Fibroblast of lung (primary cell): ENCODE results near the gene DNAH1. TPM values are rescaled to one million over a fixed set of nuclear protein-coding genes. Genes with fewer than 3 reads are reported as not detected.

Experiments
- DNase-seq, 2 donors: peaks; one replicate each; pipeline versions ENCODE4 v3.0.0 to v3.0.0-alpha.2; 2010; ENCODE audit warnings: low read depth in 2 of 2
- H2AFZ ChIP-seq: 2 replicates; pipeline ENCODE4 v1.5.1; 2012; ENCODE audit warnings: low read length, control low read depth, inconsistent platforms
- H3K27ac ChIP-seq: 2 replicates; pipeline ENCODE4 v1.5.1; 2011; ENCODE audit warnings: low read length, control low read depth; ENCODE audit not compliant: insufficient read depth
- H3K27me3 ChIP-seq: 2 replicates; pipeline ENCODE4 v1.5.1; 2011; ENCODE audit warnings: mild to moderate bottlenecking, low read length; ENCODE audit not compliant: control insufficient read depth, insufficient read depth
- H3K36me3 ChIP-seq: 2 replicates; pipeline ENCODE4 v1.5.1; 2011; ENCODE audit warnings: low read length; ENCODE audit not compliant: control insufficient read depth, insufficient read depth
- H3K4me1 ChIP-seq: 2 replicates; pipeline ENCODE4 v1.5.1; 2011; ENCODE audit warnings: low read length; ENCODE audit not compliant: control insufficient read depth, insufficient read depth; ENCODE audit errors: extremely low read depth
- H3K4me2 ChIP-seq: 2 replicates; pipeline ENCODE4 v1.5.1; 2011; ENCODE audit warnings: low read length, control low read depth; ENCODE audit not compliant: insufficient read depth; ENCODE audit errors: extremely low read depth
- H3K4me3 ChIP-seq, 4 experiments: fragments of 200-600 bp in 1 of 4; sonication (generic) in 1 of 4; replicated peaks in 1 of 4; 2 replicates each; pipeline ENCODE4 v1.5.1; 2011 to 2016; ENCODE audit warnings: low read length in 4 of 4, low read depth in 3 of 4, mild to moderate bottlenecking in 3 of 4, control low read depth in 2 of 4, inconsistent platforms in 1 of 4, mixed read lengths in 1 of 4; ENCODE audit not compliant: insufficient read depth in 1 of 4; ENCODE audit errors: control extremely low read depth in 1 of 4
- H3K79me2 ChIP-seq: 2 replicates; pipeline ENCODE4 v1.5.1; 2012; ENCODE audit warnings: mild to moderate bottlenecking, low read length, inconsistent platforms; ENCODE audit not compliant: control insufficient read depth, insufficient read depth
- H3K9ac ChIP-seq: 2 replicates; pipeline ENCODE4 v1.5.1; 2011; ENCODE audit warnings: mild to moderate bottlenecking, low read length, control low read depth; ENCODE audit not compliant: insufficient read depth
- H3K9me3 ChIP-seq: 2 replicates; pipeline ENCODE4 v1.5.1; 2012; ENCODE audit warnings: low read depth, low read length; ENCODE audit not compliant: control insufficient read depth, insufficient read depth
- H4K20me1 ChIP-seq: 2 replicates; pipeline ENCODE4 v1.5.1; 2011; ENCODE audit warnings: low read length; ENCODE audit not compliant: control insufficient read depth, insufficient read depth; ENCODE audit errors: extremely low read depth
- EZH2 ChIP-seq: IDR thresholded peaks from 2 replicates; pipeline ENCODE4 v1.5.1; 2012; ENCODE audit warnings: low read length, control low read depth, mild to moderate bottlenecking; ENCODE audit errors: missing control alignments
- polyA plus RNA-seq, 2 donors: library from polyadenylated mRNA; depleted of rRNA in 1 of 2; stranded (reverse) in 1 of 2; unstranded in 1 of 2; fragments of >200 nt; gene quantifications; 2 replicates each; pipeline ENCODE4 v1.2.1, GENCODE V29; 2011 to 2012; ENCODE audit warnings: missing spikeins in 1 of 2
- total RNA-seq: library from RNA; depleted of rRNA; stranded (reverse); fragments of >200 nt; gene quantifications from 2 replicates; pipeline ENCODE4 v1.2.1, GENCODE V29; 2014
- TF ChIP-seq, protein P1 (sequence below), 2 donors: IDR thresholded peaks in 1 of 2; conservative IDR thresholded peaks in 1 of 2; 1 replicate in 1 of 2; 2 replicates in 1 of 2; pipeline ENCODE4 v1.5.1; 2011 to 2012; ENCODE audit warnings: low read length in 2 of 2, control low read depth in 1 of 2, inconsistent platforms in 1 of 2, low read depth in 1 of 2, mild to moderate bottlenecking in 1 of 2

The DNAH1 gene
- total and polyA plus RNA-seq, 2 donors (not counting 1 experiment from before 2014, with no cell fraction given), result 1.9 to 3.0 TPM

DNA sequence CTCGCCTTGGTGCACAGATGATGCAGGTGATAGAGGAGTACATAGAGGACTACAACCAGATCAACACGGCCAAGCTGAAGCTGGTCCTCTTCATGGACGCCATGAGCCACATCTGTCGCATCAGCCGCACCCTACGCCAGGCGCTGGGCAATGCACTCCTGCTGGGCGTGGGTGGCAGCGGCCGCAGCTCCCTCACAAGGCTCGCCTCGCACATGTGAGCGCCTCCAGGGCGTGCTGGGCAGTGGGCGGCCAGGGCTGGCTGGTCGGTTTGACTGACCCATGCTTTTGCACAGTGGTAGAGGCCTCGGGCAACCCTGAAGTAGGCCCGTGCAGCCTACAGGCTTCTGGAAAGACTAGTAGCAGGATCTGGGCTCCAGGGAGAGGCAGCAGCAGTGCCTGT, 65.5 kb downstream of the DNAH1 start:
- no peaks in the 10 kb centered on the region for H3K27me3 ChIP-seq
- no peak overlapping the region for H3K4me3 ChIP-seq
- H4K20me1 ChIP-seq, result no peaks in the 10 kb centered on the region
- no peak for TF ChIP-seq EZH2
- TF ChIP-seq, protein P1, sequence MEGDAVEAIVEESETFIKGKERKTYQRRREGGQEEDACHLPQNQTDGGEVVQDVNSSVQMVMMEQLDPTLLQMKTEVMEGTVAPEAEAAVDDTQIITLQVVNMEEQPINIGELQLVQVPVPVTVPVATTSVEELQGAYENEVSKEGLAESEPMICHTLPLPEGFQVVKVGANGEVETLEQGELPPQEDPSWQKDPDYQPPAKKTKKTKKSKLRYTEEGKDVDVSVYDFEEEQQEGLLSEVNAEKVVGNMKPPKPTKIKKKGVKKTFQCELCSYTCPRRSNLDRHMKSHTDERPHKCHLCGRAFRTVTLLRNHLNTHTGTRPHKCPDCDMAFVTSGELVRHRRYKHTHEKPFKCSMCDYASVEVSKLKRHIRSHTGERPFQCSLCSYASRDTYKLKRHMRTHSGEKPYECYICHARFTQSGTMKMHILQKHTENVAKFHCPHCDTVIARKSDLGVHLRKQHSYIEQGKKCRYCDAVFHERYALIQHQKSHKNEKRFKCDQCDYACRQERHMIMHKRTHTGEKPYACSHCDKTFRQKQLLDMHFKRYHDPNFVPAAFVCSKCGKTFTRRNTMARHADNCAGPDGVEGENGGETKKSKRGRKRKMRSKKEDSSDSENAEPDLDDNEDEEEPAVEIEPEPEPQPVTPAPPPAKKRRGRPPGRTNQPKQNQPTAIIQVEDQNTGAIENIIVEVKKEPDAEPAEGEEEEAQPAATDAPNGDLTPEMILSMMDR (conservative IDR thresholded peaks at IDR 0.05 in 1 of 2, IDR thresholded peaks at IDR 0.05 in 1 of 2; ENCODE audit: low read depth in 1 of 2, low read length in 2 of 2), result no peak
- no peak overlapping the region for H2AFZ ChIP-seq
- no peak overlapping the region for H3K9ac ChIP-seq
- H3K4me1 ChIP-seq, result no peaks in the 10 kb centered on the region
- H3K36me3 ChIP-seq, result no peaks in the 10 kb centered on the region
- H3K9me3 ChIP-seq, result no peaks in the 10 kb centered on the region
- DNase-seq, result no peak
- H3K27ac ChIP-seq, result no peak overlapping the region
- no peak overlapping the region for H3K4me2 ChIP-seq
- no peaks in the 10 kb centered on the region for H3K79me2 ChIP-seq

DNA sequence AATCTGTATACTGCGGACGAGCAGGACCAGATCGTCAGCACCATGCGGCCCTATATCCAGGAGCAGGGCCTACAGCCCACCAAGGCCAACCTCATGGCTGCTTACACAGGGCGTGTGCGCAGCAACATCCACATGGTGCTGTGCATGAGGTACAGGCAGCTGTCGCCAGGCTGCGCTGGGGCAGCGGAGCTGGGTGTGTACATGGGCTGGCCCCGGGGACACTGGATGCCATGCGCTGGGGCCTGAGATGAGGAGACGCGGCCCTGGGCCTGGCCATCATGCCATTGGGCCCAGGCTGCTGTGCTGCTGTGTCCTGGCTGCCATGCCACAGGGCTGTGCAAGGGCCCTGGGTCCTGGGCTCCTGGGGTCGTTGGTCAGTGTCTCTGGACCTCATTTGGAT, 67.3 kb downstream of the DNAH1 start:
- no peak for DNase-seq
- Histone ChIP-seq H3K9me3 (no peaks in the 10 kb centered on the region), H3K27ac (no peak overlapping the region), H3K9ac (no peak overlapping the region), H3K79me2 (no peaks in the 10 kb centered on the region), H3K4me1 (no peaks in the 10 kb centered on the region), H2AFZ (no peak overlapping the region), H3K27me3 (no peaks in the 10 kb centered on the region), H3K4me2 (no peak overlapping the region), H4K20me1 (no peaks in the 10 kb centered on the region), H3K36me3 (no peaks in the 10 kb centered on the region), H3K4me3 (no peak overlapping the region)
- no peak for TF ChIP-seq EZH2
- TF ChIP-seq, protein P1 (conservative IDR thresholded peaks at IDR 0.05 in 1 of 2, IDR thresholded peaks at IDR 0.05 in 1 of 2; ENCODE audit: low read depth in 1 of 2, low read length in 2 of 2), result no peak

DNA sequence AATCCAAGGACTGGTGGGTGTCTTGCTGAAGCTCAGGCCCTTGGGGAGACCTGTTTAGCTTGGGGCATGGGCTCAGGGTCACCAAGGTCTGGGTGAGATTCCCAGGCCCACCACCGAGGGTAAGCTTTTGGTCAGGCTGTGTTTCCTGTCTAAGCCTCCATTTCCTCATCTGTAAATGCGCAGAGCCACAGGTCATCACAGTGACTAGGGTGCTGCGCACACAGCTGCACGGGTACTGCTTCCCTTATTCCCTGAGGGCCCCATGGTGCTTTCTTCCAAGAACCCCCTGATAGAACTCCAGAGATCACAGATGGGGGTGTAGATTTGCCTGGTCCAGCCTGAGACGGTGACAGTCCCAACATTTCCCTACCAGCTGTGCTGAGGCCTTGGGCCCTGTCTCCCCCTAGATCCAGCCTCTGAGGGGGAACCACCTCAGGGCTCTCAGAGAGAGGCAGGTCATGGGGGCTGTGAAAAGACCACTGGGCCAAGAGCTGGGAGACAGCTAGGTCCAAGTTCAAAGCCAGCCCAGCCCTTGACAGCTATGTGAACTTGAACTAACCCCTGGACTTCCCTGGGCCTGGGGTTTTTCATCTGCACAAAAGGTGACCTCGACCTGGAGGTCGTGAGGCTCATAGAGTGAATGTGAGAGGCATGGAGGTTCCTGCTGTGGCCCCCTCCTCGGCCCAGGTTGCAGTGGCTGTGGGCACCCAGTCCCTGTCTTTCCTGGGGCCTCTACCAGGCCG, 68.1 kb downstream of the DNAH1 start:
- no peaks in the 10 kb centered on the region for H3K9me3 ChIP-seq
- no peaks in the 10 kb centered on the region for H3K36me3 ChIP-seq
- DNase-seq, result no peak
- H4K20me1 ChIP-seq, result no peaks in the 10 kb centered on the region
- H2AFZ ChIP-seq, result no peak overlapping the region
- TF ChIP-seq, protein P1 (conservative IDR thresholded peaks at IDR 0.05 in 1 of 2, IDR thresholded peaks at IDR 0.05 in 1 of 2; ENCODE audit: low read depth in 1 of 2, low read length in 2 of 2), result no peak
- no peak for TF ChIP-seq EZH2
- H3K4me1 ChIP-seq, result no peaks in the 10 kb centered on the region
- no peak overlapping the region for H3K9ac ChIP-seq
- no peak overlapping the region for H3K27ac ChIP-seq
- H3K4me3 ChIP-seq, result no peak overlapping the region
- H3K79me2 ChIP-seq, result no peaks in the 10 kb centered on the region
- no peaks in the 10 kb centered on the region for H3K27me3 ChIP-seq
- no peak overlapping the region for H3K4me2 ChIP-seq
